ENCODE results near the gene GCGR.

The GCGR gene

DNA sequence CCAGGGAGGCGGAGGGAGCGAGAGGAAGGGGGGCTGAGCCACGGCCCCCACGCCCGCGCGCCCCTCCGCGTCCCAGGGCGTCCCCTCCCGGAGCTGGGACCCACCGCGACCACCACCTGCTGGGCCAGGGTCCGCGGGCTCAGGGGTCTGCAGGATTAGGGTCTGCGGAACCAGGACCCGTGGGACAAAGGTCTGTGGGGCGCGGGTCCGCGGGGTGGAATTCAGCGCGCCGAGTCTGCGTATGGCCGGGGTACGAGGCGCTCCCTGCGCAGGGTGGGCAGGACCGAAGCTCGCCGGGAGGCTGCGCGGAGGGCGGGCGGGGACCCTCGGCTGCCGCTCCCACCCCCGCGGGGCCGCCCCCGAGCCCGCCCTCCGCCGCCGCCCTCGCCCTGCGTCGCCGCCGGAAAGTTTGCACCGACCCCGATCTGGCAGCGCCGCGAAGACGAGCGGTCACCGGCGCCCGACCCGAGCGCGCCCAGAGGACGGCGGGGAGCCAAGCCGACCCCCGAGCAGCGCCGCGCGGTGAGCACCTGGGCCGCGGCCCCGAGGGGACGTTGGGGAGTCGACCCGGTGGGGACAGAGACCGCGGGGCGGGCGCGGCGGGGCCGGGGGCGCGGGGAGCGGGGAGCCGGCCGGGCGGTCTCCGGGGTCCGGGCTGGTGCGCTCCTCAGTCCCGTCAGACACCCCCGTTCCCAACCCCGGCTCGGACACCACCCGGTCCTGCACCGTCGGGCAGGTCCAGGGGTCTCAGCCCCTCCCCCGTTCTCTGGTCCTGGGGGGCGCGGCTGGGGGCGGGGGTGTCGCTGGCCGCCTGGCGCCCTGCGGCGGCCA, at the start of gene GCGR:
TSS of gene GCGR (plus strand) at position 423 of the 831 bp plus-strand sequence. CDS start 4,869 bp downstream, outside the sequence.
- Histone ChIP-seq H3K27me3 (ENCODE audit: control insufficient read depth, insufficient read depth, low read length) (peaks cover 78% of the 10 kb centered on the region), H3K9me3 (ENCODE audit: control insufficient read depth, low read length) (no peaks in the 10 kb centered on the region), H3K4me1 (ENCODE audit: control insufficient read depth, insufficient read depth, low read length) (peaks cover 11% of the 10 kb centered on the region), H3K36me3 (ENCODE audit: control insufficient read depth, insufficient read depth, low read length) (no peaks in the 10 kb centered on the region), H3K4me3 (ENCODE audit: low read length) (no peak within 1 kb of the TSS), H3K9ac (ENCODE audit: low read length) (no peak within 1 kb of the TSS)

DNA sequence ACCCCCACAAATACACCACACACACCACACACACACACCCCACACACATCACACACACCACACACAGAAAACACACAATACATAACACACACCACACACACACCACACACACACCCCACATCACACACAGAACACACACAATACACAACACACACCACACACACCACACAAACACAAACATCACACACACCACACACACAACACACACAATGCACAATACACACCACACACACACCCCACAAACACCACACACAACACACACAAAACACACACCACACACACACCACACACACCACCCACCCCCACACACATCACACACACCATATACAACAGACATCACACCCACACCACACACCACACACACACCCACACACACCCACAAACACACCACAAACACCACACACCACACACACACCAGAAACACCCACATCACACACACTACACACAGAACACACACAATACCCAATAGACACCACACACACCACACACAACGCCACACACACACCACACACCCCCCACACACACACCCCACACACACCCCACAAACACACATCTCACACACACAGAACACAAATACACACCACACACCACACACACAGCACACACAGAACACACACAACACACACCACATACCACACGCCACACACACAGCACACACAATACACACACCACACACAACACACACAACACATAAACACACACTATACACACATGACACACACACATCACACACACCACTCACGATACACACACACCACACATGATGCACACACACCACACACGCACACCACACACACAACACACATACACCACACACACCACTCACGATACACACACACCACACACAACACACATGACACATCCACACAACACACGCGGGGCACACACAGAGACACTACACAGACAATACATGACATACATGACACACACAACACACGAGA, 11.0 kb upstream of the GCGR start:
- Histone ChIP-seq H3K4me3 (ENCODE audit: low read length) (no peak overlapping the region), H3K36me3 (ENCODE audit: control insufficient read depth, insufficient read depth, low read length) (no peaks in the 10 kb centered on the region), H3K27me3 (ENCODE audit: control insufficient read depth, insufficient read depth, low read length) (peaks cover 17% of the 10 kb centered on the region), H3K4me1 (ENCODE audit: control insufficient read depth, insufficient read depth, low read length) (peaks cover 13% of the 10 kb centered on the region), H3K9ac (ENCODE audit: low read length) (no peak overlapping the region), H3K9me3 (ENCODE audit: control insufficient read depth, low read length) (no peaks in the 10 kb centered on the region)

DNA sequence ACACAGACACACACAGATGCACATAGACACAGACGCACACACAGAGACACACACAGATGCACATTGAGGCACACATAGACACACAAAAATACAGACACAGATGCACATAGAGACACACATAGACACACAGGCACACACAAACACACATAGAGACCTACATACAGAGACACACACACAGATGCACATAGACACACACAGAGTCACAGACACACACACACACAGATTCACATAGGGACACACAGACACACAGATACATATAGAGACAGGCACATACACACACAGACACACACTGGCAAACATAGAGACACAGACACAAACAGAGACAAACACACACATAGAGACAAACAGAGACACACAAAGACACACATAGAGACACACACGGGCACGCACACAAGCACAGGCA, 9.9 kb upstream of the GCGR start:
- Histone ChIP-seq H3K9ac (ENCODE audit: low read length) (no peak overlapping the region), H3K4me3 (ENCODE audit: low read length) (no peak overlapping the region), H3K4me1 (ENCODE audit: control insufficient read depth, insufficient read depth, low read length) (peaks cover 13% of the 10 kb centered on the region), H3K36me3 (ENCODE audit: control insufficient read depth, insufficient read depth, low read length) (no peaks in the 10 kb centered on the region), H3K27me3 (ENCODE audit: control insufficient read depth, insufficient read depth, low read length) (peaks cover 17% of the 10 kb centered on the region), H3K9me3 (ENCODE audit: control insufficient read depth, low read length) (no peaks in the 10 kb centered on the region)

DNA sequence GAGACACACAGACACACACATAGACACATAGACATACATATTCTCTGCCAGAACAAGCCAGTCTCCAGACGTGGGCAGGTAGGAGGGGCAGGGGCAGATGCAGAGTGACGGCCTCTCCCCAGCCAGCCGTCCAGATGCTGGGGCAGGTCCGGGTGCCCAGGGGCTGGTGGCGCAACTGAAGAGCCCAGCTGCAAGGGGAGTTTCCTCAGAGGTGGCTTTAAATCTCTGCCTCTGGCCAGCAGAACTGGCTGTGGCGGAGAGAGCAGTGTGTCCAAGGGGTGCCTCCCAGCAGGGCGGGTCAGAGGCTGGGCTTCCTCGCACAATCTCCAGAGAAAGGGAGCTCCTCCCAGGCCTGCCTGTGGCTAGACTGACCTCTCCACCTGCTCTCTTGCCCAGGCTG, 9.4 kb upstream of the GCGR start:
- no peaks in the 10 kb centered on the region for H3K36me3 ChIP-seq (ENCODE audit: control insufficient read depth, insufficient read depth, low read length)
- H3K27me3 ChIP-seq (ENCODE audit: control insufficient read depth, insufficient read depth, low read length): peaks cover 17% of the 10 kb centered on the region
- peaks cover 13% of the 10 kb centered on the region for H3K4me1 ChIP-seq (ENCODE audit: control insufficient read depth, insufficient read depth, low read length)
- H3K9ac ChIP-seq (ENCODE audit: low read length): no peak overlapping the region
- H3K4me3 ChIP-seq (ENCODE audit: low read length): no peak overlapping the region
- H3K9me3 ChIP-seq (ENCODE audit: control insufficient read depth, low read length): no peaks in the 10 kb centered on the region

DNA sequence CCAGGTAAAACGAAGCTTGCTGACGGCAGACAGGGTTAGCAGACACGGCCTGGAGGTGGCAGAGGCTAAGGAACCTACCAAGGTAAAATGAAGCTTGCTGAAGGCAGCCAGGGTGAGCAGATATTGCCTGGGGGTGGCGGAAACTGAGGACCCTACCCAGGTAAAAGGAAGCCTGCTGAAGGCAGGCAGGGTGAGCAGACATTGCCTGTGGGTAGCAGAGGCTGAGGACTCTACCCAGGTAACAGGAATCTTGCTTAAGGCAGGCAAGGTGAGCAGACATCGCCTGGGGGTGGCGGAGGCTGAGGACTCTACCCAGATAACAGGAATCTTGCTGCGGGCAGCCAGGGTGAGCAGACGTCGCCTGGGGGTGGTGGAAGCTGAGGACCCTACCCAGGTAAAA, 2.6 kb upstream of the GCGR start:
- H3K9me3 ChIP-seq (ENCODE audit: control insufficient read depth, low read length): no peaks in the 10 kb centered on the region
- H3K27me3 ChIP-seq (ENCODE audit: control insufficient read depth, insufficient read depth, low read length): peaks cover 56% of the 10 kb centered on the region
- H3K9ac ChIP-seq (ENCODE audit: low read length): no peak overlapping the region
- no peak overlapping the region for H3K4me3 ChIP-seq (ENCODE audit: low read length)
- peaks cover 11% of the 10 kb centered on the region for H3K4me1 ChIP-seq (ENCODE audit: control insufficient read depth, insufficient read depth, low read length)
- H3K36me3 ChIP-seq (ENCODE audit: control insufficient read depth, insufficient read depth, low read length): no peaks in the 10 kb centered on the region

DNA sequence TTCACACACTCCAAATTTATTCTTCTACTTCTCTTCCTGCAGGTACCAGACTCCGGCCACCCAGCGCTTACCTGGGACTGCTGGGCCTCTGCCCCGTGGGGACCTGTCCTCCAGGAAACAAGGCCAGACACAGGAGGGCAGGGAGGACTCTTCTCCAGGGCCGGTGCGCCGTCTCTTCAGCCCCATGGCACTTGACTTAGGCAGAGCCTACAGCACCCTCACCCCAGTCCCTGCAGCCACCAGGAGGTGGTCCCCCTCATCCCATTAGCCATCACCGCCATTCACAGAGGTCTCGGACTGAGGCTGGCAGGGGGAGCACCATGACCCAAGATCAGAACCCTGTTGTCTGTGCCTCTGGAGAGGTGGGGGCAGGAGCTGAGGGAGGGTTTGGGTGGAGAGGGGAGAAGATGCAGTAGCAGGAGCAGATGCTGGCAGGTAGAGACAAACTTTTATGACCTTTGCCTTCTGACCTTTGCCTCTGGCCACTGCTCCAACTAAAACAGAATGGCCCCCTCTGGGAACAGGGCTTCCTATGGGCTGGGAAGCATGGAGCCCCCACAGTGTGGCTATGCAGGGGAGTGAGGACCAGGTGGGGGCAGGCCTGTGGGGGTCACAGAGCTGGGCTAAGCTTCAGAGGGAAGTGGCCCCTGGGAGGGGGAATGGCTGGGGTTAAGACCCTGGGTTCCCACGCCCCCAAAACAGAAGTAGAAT, 1.7 kb upstream of the GCGR start:
- peaks cover 65% of the 10 kb centered on the region for H3K27me3 ChIP-seq (ENCODE audit: control insufficient read depth, insufficient read depth, low read length)
- H3K9me3 ChIP-seq (ENCODE audit: control insufficient read depth, low read length): no peaks in the 10 kb centered on the region

GRCh38 chr17:81802856-81803643, 900 bp upstream of the GCGR start:
- H3K27me3 ChIP-seq (ENCODE audit: control insufficient read depth, insufficient read depth, low read length): peaks cover 73% of the 10 kb centered on the region
- H3K9me3 ChIP-seq (ENCODE audit: control insufficient read depth, low read length): no peaks in the 10 kb centered on the region
- no peak overlapping the region for H3K4me3 ChIP-seq (ENCODE audit: low read length)
- H3K9ac ChIP-seq (ENCODE audit: low read length): no peak overlapping the region
- H3K36me3 ChIP-seq (ENCODE audit: control insufficient read depth, insufficient read depth, low read length): no peaks in the 10 kb centered on the region
- peaks cover 11% of the 10 kb centered on the region for H3K4me1 ChIP-seq (ENCODE audit: control insufficient read depth, insufficient read depth, low read length)

More for the DNA sequence above, 1.7 kb upstream of the GCGR start:
- Histone ChIP-seq H3K4me3 (ENCODE audit: low read length) (no peak overlapping the region), H3K9ac (ENCODE audit: low read length) (no peak overlapping the region), H3K4me1 (ENCODE audit: control insufficient read depth, insufficient read depth, low read length) (peaks cover 11% of the 10 kb centered on the region), H3K36me3 (ENCODE audit: control insufficient read depth, insufficient read depth, low read length) (no peaks in the 10 kb centered on the region)

GRCh38 chr17:81804559-81805399, 829 bp downstream of the GCGR start:
- H3K4me3 ChIP-seq (ENCODE audit: low read length): no peak overlapping the region
- no peaks in the 10 kb centered on the region for H3K36me3 ChIP-seq (ENCODE audit: control insufficient read depth, insufficient read depth, low read length)
- H3K4me1 ChIP-seq (ENCODE audit: control insufficient read depth, insufficient read depth, low read length): peaks cover 11% of the 10 kb centered on the region
- no peak overlapping the region for H3K9ac ChIP-seq (ENCODE audit: low read length)
- H3K27me3 ChIP-seq (ENCODE audit: control insufficient read depth, insufficient read depth, low read length): peaks cover 86% of the 10 kb centered on the region
- H3K9me3 ChIP-seq (ENCODE audit: control insufficient read depth, low read length): no peaks in the 10 kb centered on the region

GRCh38 chr17:81805707-81806460, 1.9 kb downstream of the GCGR start:
- Histone ChIP-seq H3K36me3 (ENCODE audit: control insufficient read depth, insufficient read depth, low read length) (no peaks in the 10 kb centered on the region), H3K27me3 (ENCODE audit: control insufficient read depth, insufficient read depth, low read length) (peaks cover 92% of the 10 kb centered on the region), H3K4me3 (ENCODE audit: low read length) (no peak overlapping the region), H3K9ac (ENCODE audit: low read length) (no peak overlapping the region), H3K4me1 (ENCODE audit: control insufficient read depth, insufficient read depth, low read length) (peaks cover 11% of the 10 kb centered on the region), H3K9me3 (ENCODE audit: control insufficient read depth, low read length) (no peaks in the 10 kb centered on the region)

DNA sequence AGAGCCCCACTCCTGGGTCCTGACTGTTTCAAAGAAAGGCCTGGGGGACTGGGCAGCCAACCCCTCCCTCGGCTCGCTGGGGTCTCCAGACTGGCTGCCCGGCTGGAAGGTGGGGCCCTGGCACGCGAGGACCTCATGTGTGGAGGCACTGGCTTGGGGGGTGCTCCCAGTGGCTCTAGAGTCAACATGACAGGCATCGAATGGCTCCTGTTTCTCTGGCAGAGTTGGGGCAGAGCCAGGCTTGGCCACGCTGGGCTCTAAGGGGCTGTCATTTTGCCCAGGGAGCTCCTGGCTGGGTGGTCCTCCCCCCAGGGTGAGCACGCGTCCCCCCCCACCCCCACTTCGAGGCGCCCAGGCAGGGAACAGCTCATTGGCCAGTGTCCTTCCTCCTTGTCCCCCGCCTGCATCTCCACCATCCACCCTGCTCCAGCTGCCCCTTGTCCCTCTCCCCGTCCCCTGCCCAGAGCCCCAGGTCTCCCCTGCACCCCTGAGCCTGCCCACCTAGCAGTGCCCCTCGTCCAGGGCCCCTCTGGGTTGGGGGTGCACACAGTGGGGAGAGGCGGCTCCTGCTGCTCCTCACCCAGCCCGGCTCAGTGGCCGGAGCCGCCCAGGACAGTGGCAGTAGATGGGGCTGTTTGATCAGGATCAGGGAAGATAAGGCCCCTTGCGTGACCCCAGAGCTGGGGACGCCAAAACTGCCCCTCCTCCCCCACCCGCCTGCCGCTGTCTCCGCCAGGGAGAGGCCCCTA, 2.7 kb downstream of the GCGR start:
- H3K27me3 ChIP-seq (ENCODE audit: control insufficient read depth, insufficient read depth, low read length): peaks cover 86% of the 10 kb centered on the region

More for the DNA sequence above, 2.7 kb downstream of the GCGR start:
- Histone ChIP-seq H3K4me1 (ENCODE audit: control insufficient read depth, insufficient read depth, low read length) (peaks cover 11% of the 10 kb centered on the region), H3K4me3 (ENCODE audit: low read length) (no peak overlapping the region), H3K36me3 (ENCODE audit: control insufficient read depth, insufficient read depth, low read length) (no peaks in the 10 kb centered on the region), H3K9me3 (ENCODE audit: control insufficient read depth, low read length) (no peaks in the 10 kb centered on the region), H3K9ac (ENCODE audit: low read length) (no peak overlapping the region)

Data from mucosa of stomach (tissue), 1 donor.